KOPT-K1 (cell line): ENCODE measurements around the gene FEZF2.

Experiments used
- H3K27ac ChIP-seq: fragments of 200-600 bp; sonication (generic); 2 replicates; pipeline ENCODE4 v1.5.1; 2016; ENCODE audit warnings: antibody characterized with exemption, mild to moderate bottlenecking, low read depth, low read length; ENCODE audit not compliant: poor library complexity, severe bottlenecking
- H3K36me3 ChIP-seq: fragments of 200-600 bp; sonication (generic); 2 replicates; pipeline ENCODE4 v1.5.1; 2017; ENCODE audit warnings: antibody characterized with exemption, mild to moderate bottlenecking, low read length, moderate library complexity; ENCODE audit not compliant: insufficient read depth
- H3K9me3 ChIP-seq: fragments of 200-600 bp; sonication (generic); 2 replicates; pipeline ENCODE4 v1.5.1; 2017; ENCODE audit warnings: antibody characterized with exemption, low read length, mild to moderate bottlenecking; ENCODE audit not compliant: insufficient read depth, poor library complexity, severe bottlenecking

FEZF2 gene

GRCh38 chr3:62323241-62323640, 50.1 kb downstream of the FEZF2 start:
- Histone ChIP-seq H3K36me3 (no peaks in the 10 kb centered on the region), H3K27ac (no peak overlapping the region), H3K9me3 (no peaks in the 10 kb centered on the region)
